ENCODE data around the gene LGALS7B. TPM values are rescaled to one million over a fixed set of nuclear protein-coding genes. Genes with fewer than 3 reads are reported as not detected.
"Not testable (repeated sequence)": the region's sequence is repeated elsewhere in the genome, so short reads cannot be mapped to it uniquely, and the experiment has no call there.

Gene LGALS7B
- total RNA-seq, 6 experiments from 2014 or later: not detected

GRCh38 chr19:38773469-38774177 is 15.4 kb upstream of the LGALS7B start, which contains the start of gene LGALS7:
Gene LGALS7 (minus strand): TSS chr19:38773517. CDS start chr19:38773492, 25 bp downstream.
- no peak for DNase-seq
- Mint-ChIP-seq H3K4me1 (ENCODE audit: low read depth) (no peaks in the 10 kb centered on the region), H3K27ac (no peak within 1 kb of the TSS), H3K4me3 (no peak within 1 kb of the TSS), H3K27me3 (ENCODE audit: insufficient read depth) (peaks cover 7% of the 10 kb centered on the region), H3K36me3 (ENCODE audit: low read depth) (no peaks in the 10 kb centered on the region), H3K9me3 (no peaks in the 10 kb centered on the region)
- TF ChIP-seq CTCF (IDR thresholded peaks at IDR 0.05): no peak

- Mint-ChIP-seq H3K9me3 (no peaks in the 10 kb centered on the region), H3K27me3 (ENCODE audit: insufficient read depth) (peaks cover 10% of the 10 kb centered on the region)
- no peak for DNase-seq
These were observed 14.6 kb upstream of the LGALS7B start for GRCh38 chr19:38774181-38774950.

GRCh38 chr19:38778733-38779132 is 10.3 kb upstream of the LGALS7B start:
- H3K27me3 Mint-ChIP-seq (ENCODE audit: insufficient read depth): peaks cover 14% of the 10 kb centered on the region
- no peak for DNase-seq
- no peak overlapping the region for H3K4me3 Mint-ChIP-seq
- no peak overlapping the region for H3K27ac Mint-ChIP-seq
- H3K36me3 Mint-ChIP-seq (ENCODE audit: low read depth): no peaks in the 10 kb centered on the region
- TF ChIP-seq CTCF (IDR thresholded peaks at IDR 0.05): no peak
- H3K4me1 Mint-ChIP-seq (ENCODE audit: low read depth): no peaks in the 10 kb centered on the region
- H3K9me3 Mint-ChIP-seq: no peaks in the 10 kb centered on the region

More at GRCh38 chr19:38774181-38774950, 14.6 kb upstream of the LGALS7B start:
- TF ChIP-seq CTCF (IDR thresholded peaks at IDR 0.05): no peak
- no peak overlapping the region for H3K4me3 Mint-ChIP-seq
- H3K27ac Mint-ChIP-seq: no peak overlapping the region
- H3K36me3 Mint-ChIP-seq (ENCODE audit: low read depth): no peaks in the 10 kb centered on the region
- H3K4me1 Mint-ChIP-seq (ENCODE audit: low read depth): no peaks in the 10 kb centered on the region

- H3K4me1 Mint-ChIP-seq (ENCODE audit: low read depth): no peaks in the 10 kb centered on the region
- peaks cover 11% of the 10 kb centered on the region for H3K27me3 Mint-ChIP-seq (ENCODE audit: insufficient read depth)
- DNase-seq: no peak
- TF ChIP-seq CTCF (IDR thresholded peaks at IDR 0.05): no peak
- no peaks in the 10 kb centered on the region for H3K36me3 Mint-ChIP-seq (ENCODE audit: low read depth)
- no peak overlapping the region for H3K27ac Mint-ChIP-seq
- no peak overlapping the region for H3K4me3 Mint-ChIP-seq
- no peaks in the 10 kb centered on the region for H3K9me3 Mint-ChIP-seq
These were observed 8.6 kb upstream of the LGALS7B start for GRCh38 chr19:38780443-38780842.

GRCh38 chr19:38781058-38781457 is 7.9 kb upstream of the LGALS7B start:
- no peaks in the 10 kb centered on the region for H3K9me3 Mint-ChIP-seq
- DNase-seq: no peak
- H3K36me3 Mint-ChIP-seq (ENCODE audit: low read depth): no peaks in the 10 kb centered on the region
- H3K27me3 Mint-ChIP-seq (ENCODE audit: insufficient read depth): peaks cover 11% of the 10 kb centered on the region
- no peak overlapping the region for H3K4me3 Mint-ChIP-seq
- TF ChIP-seq CTCF (IDR thresholded peaks at IDR 0.05): no peak
- H3K27ac Mint-ChIP-seq: no peak overlapping the region
- H3K4me1 Mint-ChIP-seq (ENCODE audit: low read depth): no peaks in the 10 kb centered on the region

- H3K36me3 Mint-ChIP-seq (ENCODE audit: low read depth); H3K4me1 Mint-ChIP-seq (ENCODE audit: low read depth); H3K27ac Mint-ChIP-seq; H3K4me3 Mint-ChIP-seq; H3K9me3 Mint-ChIP-seq; DNase-seq: not testable (repeated sequence)
- H3K27me3 Mint-ChIP-seq (ENCODE audit: insufficient read depth): peaks cover 11% of the 10 kb centered on the region
These were observed 6.8 kb upstream of the LGALS7B start for GRCh38 chr19:38782212-38782611.
